Osteoblast (primary cell): ENCODE measurements around the gene TRIM65. TPM values are rescaled to one million over a fixed set of nuclear protein-coding genes. Genes with fewer than 3 reads are reported as not detected.

ENCODE experiments used
- DNase-seq: peaks from one replicate; pipeline ENCODE4 v3.0.0; 2011; ENCODE audit warnings: low spot score, mixed read lengths; ENCODE audit not compliant: insufficient read length; ENCODE audit errors: missing footprints
- H2AFZ ChIP-seq: 2 replicates; pipeline ENCODE4 v1.6.0; 2011; ENCODE audit warnings: mild to moderate bottlenecking, low read length
- H3K27ac ChIP-seq: 2 replicates; pipeline ENCODE4 v1.5.1; 2011; ENCODE audit warnings: mild to moderate bottlenecking, low read depth, low read length, moderate library complexity
- H3K27me3 ChIP-seq: 2 replicates; pipeline ENCODE4 v1.6.0; 2012; ENCODE audit warnings: mild to moderate bottlenecking, control low read depth, inconsistent platforms, low read length, moderate library complexity; ENCODE audit not compliant: insufficient read depth
- H3K36me3 ChIP-seq: 2 replicates; pipeline ENCODE4 v1.5.1; 2011; ENCODE audit warnings: mild to moderate bottlenecking, low read length, control low read depth, moderate library complexity; ENCODE audit not compliant: insufficient read depth
- H3K4me1 ChIP-seq: 2 replicates; pipeline ENCODE4 v1.5.1; 2011; ENCODE audit warnings: mild to moderate bottlenecking, low read length, control low read depth, moderate library complexity; ENCODE audit not compliant: insufficient read depth
- H3K4me2 ChIP-seq: 2 replicates; pipeline ENCODE4 v1.6.0; 2011; ENCODE audit warnings: mild to moderate bottlenecking, low read length; ENCODE audit not compliant: insufficient read depth
- H3K4me3 ChIP-seq: fragments of 200-600 bp; sonication (generic); 3 replicates; pipeline ENCODE4 v1.5.1; 2012; ENCODE audit warnings: mild to moderate bottlenecking, low read length, inconsistent platforms; ENCODE audit not compliant: insufficient read depth
- H3K79me2 ChIP-seq: 2 replicates; pipeline ENCODE4 v1.6.0; 2012; ENCODE audit warnings: mild to moderate bottlenecking, low read length, control low read depth, inconsistent platforms; ENCODE audit not compliant: insufficient read depth
- H3K9me3 ChIP-seq: 2 replicates; pipeline ENCODE4 v1.5.1; 2011; ENCODE audit warnings: low read depth, low read length, control low read depth
- H4K20me1 ChIP-seq: 2 replicates; pipeline ENCODE4 v1.6.0; 2012; ENCODE audit warnings: mild to moderate bottlenecking, low read length, control low read depth; ENCODE audit not compliant: insufficient read depth
- CTCF ChIP-seq: IDR thresholded peaks from 2 replicates; pipeline ENCODE4 v1.5.1; 2011; ENCODE audit warnings: mild to moderate bottlenecking, low read depth, low read length, moderate library complexity; ENCODE audit errors: extremely low read depth
- total RNA-seq: library from RNA; depleted of rRNA; stranded (reverse); fragments of >200 nt; gene quantifications from 2 replicates; pipeline ENCODE4 v1.2.3, GENCODE V29; 2012

The TRIM65 gene
- total RNA-seq, 1 donor: 22.8 TPM

DNA sequence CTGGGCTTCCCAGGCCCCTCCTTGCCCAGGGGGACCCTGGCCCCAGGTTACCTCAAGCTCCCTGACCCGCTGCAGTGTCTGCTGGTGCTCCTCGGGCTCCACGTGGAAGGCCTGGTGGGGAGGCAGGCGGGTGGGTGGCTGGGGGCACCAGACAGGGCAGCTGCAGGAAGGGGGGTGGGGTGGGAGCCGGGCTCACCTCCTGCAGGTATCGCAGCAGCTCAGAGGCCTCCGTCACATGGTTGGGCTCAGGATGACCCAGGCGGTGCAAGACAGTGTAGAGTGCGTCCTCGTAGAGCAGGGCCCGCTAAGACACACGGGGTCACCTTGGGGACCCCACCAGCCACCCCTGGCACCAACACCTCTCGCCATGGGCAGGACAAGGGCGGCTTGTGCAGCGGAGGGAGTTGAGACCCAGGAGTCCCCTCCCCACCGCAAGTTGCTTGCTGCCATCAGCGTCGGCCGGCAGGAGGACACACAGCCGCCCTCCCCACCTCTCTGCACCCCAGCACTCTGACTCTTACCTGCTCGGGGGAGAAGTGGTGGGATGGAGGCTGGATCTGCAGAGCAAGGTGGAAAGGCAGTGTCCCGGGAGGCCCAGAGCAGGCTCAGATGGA lies 53.7 kb downstream of the TRIM65 start:
- H2AFZ ChIP-seq: no peak overlapping the region
- H3K27me3 ChIP-seq: no peaks in the 10 kb centered on the region
- H3K4me3 ChIP-seq: no peak overlapping the region
- H4K20me1 ChIP-seq: no peaks in the 10 kb centered on the region
- H3K36me3 ChIP-seq: peaks cover 21% of the 10 kb centered on the region
- no peak overlapping the region for H3K27ac ChIP-seq
- no peak for TF ChIP-seq CTCF
- H3K4me1 ChIP-seq: no peaks in the 10 kb centered on the region
- no peaks in the 10 kb centered on the region for H3K79me2 ChIP-seq
- H3K4me2 ChIP-seq: no peak overlapping the region
- H3K9me3 ChIP-seq: no peaks in the 10 kb centered on the region
- peak; percentile 1 for DNase-seq

DNA sequence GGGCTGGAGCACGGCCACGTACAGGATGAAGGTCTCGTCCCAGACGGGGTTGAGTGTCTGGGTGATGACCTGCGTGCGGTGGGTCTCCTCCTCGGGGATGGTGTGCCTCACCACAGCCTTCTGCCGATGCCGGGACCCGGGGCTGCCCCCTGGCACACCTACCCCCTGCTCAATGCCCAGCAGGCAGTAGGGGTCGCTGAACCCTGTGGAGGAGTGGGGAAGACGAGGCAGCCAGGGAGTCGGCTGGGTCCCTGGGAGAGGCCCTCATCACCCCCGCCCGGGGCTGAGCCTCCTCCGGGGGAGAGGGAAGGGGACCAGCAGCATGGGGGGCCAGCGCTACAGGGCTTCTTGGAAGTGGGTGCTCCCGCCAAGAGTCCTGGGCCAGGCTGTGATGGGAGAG lies 54.3 kb downstream of the TRIM65 start:
- no peaks in the 10 kb centered on the region for H4K20me1 ChIP-seq
- no peak for TF ChIP-seq CTCF
- peaks cover 15% of the 10 kb centered on the region for H3K36me3 ChIP-seq
- no peaks in the 10 kb centered on the region for H3K9me3 ChIP-seq
- H3K4me1 ChIP-seq: no peaks in the 10 kb centered on the region
- H3K79me2 ChIP-seq: no peaks in the 10 kb centered on the region
- peak; percentile 76 for DNase-seq
- no peak overlapping the region for H2AFZ ChIP-seq
- no peak overlapping the region for H3K4me3 ChIP-seq
- no peak overlapping the region for H3K4me2 ChIP-seq
- no peaks in the 10 kb centered on the region for H3K27me3 ChIP-seq
- H3K27ac ChIP-seq: no peak overlapping the region

GRCh38 chr17:75840799-75841164 lies 56.0 kb downstream of the TRIM65 start:
- Histone ChIP-seq H3K27ac (no peak overlapping the region), H3K4me1 (no peaks in the 10 kb centered on the region), H4K20me1 (no peaks in the 10 kb centered on the region), H3K4me2 (no peak overlapping the region), H3K9me3 (no peaks in the 10 kb centered on the region), H2AFZ (no peak overlapping the region), H3K4me3 (no peak overlapping the region), H3K79me2 (no peaks in the 10 kb centered on the region), H3K36me3 (no peaks in the 10 kb centered on the region), H3K27me3 (no peaks in the 10 kb centered on the region)
- no peak for TF ChIP-seq CTCF
- DNase-seq: no peak

DNA sequence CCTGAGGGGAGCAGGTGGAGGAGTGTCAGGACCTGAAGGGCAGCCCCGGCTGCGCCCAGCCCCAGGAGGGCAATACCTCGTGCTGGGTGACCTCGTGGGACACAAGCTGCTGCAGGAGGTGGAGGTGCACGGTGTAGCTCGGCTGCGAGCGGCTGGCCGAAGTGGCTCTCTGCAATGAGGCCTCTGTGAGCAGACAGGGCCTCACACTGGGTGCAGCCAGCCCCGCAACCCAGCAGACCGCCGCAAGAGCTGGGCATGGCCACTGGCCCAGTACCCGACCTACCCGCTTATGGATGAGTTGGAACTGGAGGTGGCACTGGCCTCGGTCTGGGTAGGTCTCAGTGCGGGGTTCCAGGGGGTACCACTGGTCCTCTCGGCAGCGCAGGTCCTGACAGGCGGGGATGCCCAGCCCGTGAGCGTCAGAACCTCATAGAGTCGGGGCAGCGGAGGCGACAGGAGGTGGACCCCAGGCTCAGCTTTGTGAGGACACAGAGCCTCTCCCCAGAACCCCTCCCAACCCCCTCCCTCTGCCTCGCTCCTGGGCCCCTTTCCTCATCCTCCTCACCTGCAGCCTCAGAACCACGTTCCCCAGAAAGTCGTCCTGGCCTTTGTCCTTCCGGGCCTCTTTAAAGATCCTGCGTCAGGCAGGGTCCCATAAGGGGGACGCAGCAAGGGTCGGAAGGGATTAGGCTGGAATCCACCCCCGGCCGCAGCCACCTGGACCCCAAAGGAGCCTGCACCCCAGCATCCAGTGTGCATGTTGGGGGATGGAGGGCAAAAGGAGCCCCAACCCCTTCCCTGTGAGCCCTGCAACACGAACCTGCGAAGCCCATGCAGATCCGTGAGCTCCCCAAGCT lies 56.6 kb downstream of the TRIM65 start:
- Histone ChIP-seq H3K36me3 (no peaks in the 10 kb centered on the region), H3K27me3 (no peaks in the 10 kb centered on the region), H3K4me2 (no peak overlapping the region), H4K20me1 (no peaks in the 10 kb centered on the region), H3K9me3 (no peaks in the 10 kb centered on the region), H3K4me1 (no peaks in the 10 kb centered on the region), H2AFZ (no peak overlapping the region), H3K79me2 (no peaks in the 10 kb centered on the region), H3K4me3 (no peak overlapping the region), H3K27ac (no peak overlapping the region)
- peak; percentile 83 for DNase-seq
- TF ChIP-seq CTCF: no peak

Other genes starting within 250 kb of the TRIM65 start
- gene RECQL5, start 229.8 kb downstream of the TRIM65 start, total RNA-seq: 17.7 and 24.5 TPM in 2 replicates
- 48.1 and 60.7 TPM in 2 replicates for gene SAP30BP, start 229.6 kb downstream of the TRIM65 start, total RNA-seq
- 0.29 and 0.36 TPM in 2 replicates for gene ITGB4, start 175.5 kb downstream of the TRIM65 start, total RNA-seq
- 25.3 and 27.7 TPM in 2 replicates for gene GALK1, start 131.8 kb downstream of the TRIM65 start, total RNA-seq
- gene UNK, start 112.1 kb downstream of the TRIM65 start, total RNA-seq: 18.5 and 23.6 TPM in 2 replicates
- 1.1 and 2.1 TPM in 2 replicates for gene UNC13D, start 52.5 kb downstream of the TRIM65 start, total RNA-seq
- 31.1 and 38.3 TPM in 2 replicates for gene WBP2, start 41.6 kb downstream of the TRIM65 start, total RNA-seq
- 21.7 and 22.4 TPM in 2 replicates for gene TRIM47, start 18.4 kb downstream of the TRIM65 start, total RNA-seq
- 36.6 and 37.1 TPM in 2 replicates for gene MRPL38, start 7.9 kb upstream of the TRIM65 start, total RNA-seq
- gene FBF1, start 44.1 kb upstream of the TRIM65 start, total RNA-seq: 14.1 and 17.1 TPM in 2 replicates
- 59.2 and 59.4 TPM in 2 replicates for gene ACOX1, start 82.2 kb upstream of the TRIM65 start, total RNA-seq
- gene TEN1, start 82.3 kb upstream of the TRIM65 start, total RNA-seq: 23.2 and 23.6 TPM in 2 replicates
- 0.72 and 0.88 TPM in 2 replicates for gene CDK3, start 103.9 kb upstream of the TRIM65 start, total RNA-seq
- gene EVPL, start 130.4 kb upstream of the TRIM65 start, total RNA-seq: not detected in 2 replicates
- 22.7 and 25.3 TPM in 2 replicates for gene SRP68, start 175.6 kb upstream of the TRIM65 start, total RNA-seq
- 0.29 TPM in 1 of 2 replicates, not detected in the other for gene GALR2, start 177.8 kb upstream of the TRIM65 start, total RNA-seq
- not detected in 2 replicates for gene ZACN, start 182.2 kb upstream of the TRIM65 start, total RNA-seq
- gene EXOC7, start 206.8 kb upstream of the TRIM65 start, total RNA-seq: 102 TPM in 2 replicates
- gene FOXJ1, start 244.3 kb upstream of the TRIM65 start, total RNA-seq: not detected in 2 replicates